CD4-positive, alpha-beta T cell treated with Interferon gamma for 1 hour (primary cell): Measurements from ENCODE around the gene ZFP57.
A peak's percentile ranks its signal among the peaks of the same experiment; 100 is the strongest.

Experiments used
- DNase-seq: peaks from one replicate; pipeline ENCODE4 v3.0.0-alpha.2; 2020

The ZFP57 gene

DNA sequence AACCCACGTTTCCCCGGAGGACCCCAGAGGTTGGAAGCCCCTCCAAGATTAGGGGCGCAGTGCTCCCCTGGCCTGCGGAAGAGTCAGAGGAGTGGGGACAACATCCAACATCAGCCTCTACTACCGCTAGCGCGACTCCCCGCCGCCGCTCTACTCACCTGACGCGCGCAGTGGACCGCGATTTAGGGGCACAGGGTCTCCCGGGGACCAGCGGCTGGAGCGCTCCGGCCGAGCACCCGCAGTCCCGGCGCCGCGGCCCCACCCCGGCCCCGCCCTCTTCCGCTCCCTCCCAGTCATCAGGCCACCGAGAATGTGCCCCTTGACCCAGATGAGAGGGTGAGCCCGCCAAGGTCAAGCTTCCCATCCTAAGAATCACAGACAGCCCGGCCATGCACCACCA lies at the start of gene ZFP57:
ZFP57 (minus strand) TSS at position 249 of the 400 bp plus-strand sequence. CDS start 4,149 bp downstream, outside the sequence.
- no peak for DNase-seq

DNA sequence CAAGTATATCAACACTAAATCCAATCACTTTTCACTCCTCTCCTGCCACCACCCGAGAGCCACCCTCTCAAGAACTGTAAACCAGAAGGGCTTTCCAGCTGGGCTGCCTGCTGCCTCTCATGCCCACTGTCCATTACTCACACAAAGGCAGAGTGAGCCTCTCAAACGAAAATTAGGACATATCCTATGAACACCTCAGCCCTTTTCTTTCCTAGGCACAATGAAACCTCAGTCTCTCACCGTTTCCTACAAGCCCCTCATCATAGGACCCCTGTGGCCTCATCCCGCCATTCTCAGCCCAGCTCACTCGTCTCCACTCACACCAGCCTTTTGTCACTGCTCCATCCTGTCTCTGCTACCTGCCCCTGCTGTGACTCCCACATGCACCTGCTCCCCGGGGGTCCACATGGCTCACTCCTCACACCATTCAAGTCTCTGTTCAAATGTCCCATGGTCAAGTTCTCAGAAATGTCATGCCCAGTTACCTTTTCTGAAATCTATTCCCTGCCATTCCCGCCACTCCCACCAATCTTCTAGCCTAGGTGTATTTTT lies 49.7 kb upstream of the ZFP57 start:
- no peak for DNase-seq

DNA sequence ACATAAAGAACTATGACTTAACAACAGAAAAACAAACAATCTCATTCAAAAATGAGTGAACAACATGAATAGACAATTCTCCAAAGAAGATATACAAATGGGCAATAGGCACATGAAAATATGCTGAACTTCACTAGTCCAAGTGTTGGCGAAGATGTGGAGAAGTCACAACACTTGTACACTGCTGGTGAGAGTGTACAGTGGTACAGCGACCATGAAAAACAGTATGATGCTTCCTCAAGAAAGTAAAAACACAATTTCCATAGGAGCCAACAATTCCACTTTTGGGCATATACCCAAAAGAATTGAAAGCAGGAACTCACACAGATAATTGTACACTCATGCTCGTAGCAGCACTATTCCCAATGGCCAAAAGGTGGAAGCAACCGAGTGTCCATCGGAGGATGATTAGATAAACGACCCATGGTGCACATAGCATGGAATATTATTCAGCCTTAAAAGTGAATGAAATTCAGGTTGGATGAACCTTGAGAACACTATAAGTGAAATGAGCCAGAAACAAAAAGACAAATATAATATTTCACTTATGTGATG lies 48.9 kb upstream of the ZFP57 start:
- DNase-seq, result no peak

DNA sequence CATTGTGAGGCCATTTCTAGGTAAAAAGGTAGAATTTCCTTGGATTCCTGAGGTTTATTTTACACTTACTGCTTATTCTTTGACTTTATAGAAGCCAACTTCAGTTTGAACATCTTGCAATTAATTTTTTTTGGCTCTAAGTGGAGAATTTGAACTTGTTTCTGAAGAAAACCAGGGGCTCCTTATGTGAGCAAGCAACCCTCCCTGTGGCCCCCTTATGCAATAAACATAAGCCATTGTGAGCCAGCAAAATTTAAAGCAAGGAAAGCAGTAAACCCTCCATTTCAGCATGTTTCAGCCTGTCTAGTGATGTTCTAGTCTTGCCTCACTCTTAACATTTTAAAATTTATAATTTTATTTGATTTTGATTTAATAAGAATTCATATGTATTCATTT lies 47.9 kb upstream of the ZFP57 start:
- no peak for DNase-seq

DNA sequence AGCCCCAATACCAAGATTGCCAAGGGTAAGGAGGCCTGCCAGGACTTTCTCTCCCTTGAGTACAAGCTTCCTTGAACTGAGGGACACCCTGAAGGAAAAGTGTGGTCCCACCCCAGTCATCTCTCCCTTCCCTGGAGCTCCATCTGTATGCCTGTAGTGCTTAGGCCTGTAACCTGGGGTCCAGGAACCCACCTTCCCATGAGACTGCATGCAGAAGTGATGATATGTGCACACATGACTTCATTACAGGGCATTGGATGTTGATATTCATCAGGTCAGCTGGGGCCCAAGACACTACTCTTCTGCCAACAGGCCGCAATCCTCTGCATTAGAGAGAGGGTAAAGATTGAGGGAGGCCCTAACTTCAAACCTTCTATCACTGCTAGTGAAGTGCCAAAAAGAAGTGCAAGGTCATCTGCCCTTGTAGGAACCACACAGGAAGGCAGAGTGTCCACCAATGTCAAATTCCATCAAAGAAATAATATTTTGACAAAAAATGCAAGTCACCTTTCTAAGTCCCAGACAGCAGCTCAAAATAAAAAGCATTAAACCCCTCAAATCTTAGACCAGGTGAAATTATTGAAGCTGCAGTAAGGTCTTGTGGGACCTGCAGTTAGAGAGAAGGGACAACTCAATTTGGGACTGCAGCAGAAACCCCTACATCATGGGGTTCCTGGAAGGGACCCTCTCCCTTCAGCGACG lies 47.4 kb upstream of the ZFP57 start:
- DNase-seq, result no peak

DNA sequence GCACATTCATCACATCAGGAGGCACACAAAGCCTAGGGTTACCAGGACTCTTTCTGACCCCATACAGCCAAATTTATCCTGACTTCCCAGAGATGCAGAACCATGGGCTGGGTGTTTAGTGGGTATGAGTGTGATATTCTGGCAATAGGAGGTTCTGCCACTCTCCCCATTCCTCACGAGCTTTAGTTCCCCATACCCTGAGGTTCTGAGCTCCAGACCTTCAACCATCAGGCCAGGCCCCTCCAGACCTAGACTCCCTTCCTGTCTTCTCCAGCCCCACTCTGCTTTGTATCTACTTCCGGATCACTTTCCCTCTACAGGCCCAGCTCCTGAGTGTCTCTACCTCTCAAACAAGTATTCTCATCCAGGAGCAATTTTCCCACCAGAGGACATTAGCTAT lies 46.7 kb upstream of the ZFP57 start:
- no peak for DNase-seq

DNA sequence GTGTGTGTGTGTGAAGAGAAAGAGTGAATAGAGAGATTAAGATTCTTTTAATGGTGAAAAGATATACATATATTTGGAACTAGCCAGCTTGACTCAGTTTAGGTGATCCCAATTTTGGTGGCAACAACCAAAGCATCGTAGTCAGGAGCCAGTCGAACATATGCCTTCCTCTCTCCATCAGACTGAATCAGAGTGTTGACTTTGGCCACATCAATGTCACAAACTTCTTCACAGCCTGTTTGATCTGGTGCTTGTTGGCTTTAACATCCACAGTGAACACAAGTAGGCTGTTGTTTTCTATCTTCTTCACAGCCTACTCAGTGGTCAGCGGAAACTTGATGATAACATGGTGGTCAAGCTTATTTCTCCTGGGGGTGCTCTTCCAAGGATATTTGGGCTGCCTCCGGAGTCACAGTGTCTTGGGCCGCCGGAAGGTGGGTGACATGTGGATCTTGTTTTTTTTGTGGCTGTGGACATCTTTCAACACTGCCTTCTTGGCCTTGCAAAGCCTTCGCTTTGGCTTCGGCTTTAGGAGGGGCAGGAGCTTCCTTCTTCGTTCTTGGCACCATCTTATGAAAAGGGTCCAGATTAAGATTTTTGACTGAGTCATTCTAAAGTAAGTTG lies 45.7 kb upstream of the ZFP57 start:
- no peak for DNase-seq

DNA sequence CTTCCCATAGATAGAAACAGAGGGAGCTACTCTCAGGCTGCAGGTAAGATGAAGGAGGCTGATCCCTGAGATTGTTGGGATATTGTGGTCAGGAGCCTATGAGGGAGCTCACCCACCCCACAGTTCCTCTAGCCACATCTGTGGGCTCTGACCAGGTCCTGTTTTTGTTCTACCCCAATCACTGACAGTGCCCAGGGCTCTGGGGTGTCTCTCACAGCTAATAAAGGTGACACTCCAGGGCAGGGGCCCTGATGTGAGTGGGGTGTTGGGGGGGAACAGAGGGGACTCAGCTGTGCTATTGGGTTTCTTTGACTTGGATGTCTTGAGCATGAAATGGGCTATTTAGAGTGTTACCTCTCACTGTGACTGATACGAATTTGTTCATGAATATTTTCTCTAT lies 45.0 kb upstream of the ZFP57 start:
- DNase-seq, result no peak

DNA sequence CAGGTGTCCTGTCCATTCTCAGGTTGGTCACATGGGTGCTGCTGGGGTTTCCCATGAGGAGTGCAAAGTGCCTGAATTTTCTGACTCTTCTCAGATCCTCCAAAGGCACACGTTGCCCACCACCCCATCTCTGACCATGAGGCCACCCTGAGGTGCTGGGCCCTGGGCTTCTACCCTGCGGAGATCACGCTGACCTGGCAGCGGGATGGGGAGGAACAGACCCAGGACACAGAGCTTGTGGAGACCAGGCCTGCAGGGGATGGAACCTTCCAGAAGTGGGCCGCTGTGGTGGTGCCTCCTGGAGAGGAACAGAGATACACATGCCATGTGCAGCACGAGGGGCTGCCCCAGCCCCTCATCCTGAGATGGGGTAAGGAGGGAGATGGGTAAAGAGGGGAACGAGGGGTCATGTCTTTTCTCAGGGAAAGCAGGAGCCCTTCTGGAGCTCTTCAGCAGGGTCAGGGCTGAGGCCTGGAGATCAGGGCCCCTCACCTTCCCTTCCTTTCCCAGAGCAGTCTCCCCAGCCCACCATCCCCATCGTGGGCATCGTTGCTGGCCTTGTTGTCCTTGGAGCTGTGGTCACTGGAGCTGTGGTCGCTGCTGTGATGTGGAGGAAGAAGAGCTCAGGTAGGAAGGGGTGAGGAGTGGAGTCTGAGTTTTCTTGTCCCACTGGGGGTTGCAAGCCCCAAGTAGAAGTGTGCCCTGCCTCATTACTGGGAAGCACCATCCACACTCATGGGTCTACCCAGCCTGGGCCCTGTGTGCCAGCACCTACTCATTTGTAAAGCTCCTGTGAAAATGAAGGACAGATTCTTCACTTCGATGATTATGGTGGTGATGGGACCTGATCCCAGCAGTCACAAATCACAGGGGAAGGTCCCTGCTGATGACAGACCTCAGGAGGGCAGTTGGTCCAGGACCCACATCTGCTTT lies 44.3 kb upstream of the ZFP57 start:
- no peak for DNase-seq

DNA sequence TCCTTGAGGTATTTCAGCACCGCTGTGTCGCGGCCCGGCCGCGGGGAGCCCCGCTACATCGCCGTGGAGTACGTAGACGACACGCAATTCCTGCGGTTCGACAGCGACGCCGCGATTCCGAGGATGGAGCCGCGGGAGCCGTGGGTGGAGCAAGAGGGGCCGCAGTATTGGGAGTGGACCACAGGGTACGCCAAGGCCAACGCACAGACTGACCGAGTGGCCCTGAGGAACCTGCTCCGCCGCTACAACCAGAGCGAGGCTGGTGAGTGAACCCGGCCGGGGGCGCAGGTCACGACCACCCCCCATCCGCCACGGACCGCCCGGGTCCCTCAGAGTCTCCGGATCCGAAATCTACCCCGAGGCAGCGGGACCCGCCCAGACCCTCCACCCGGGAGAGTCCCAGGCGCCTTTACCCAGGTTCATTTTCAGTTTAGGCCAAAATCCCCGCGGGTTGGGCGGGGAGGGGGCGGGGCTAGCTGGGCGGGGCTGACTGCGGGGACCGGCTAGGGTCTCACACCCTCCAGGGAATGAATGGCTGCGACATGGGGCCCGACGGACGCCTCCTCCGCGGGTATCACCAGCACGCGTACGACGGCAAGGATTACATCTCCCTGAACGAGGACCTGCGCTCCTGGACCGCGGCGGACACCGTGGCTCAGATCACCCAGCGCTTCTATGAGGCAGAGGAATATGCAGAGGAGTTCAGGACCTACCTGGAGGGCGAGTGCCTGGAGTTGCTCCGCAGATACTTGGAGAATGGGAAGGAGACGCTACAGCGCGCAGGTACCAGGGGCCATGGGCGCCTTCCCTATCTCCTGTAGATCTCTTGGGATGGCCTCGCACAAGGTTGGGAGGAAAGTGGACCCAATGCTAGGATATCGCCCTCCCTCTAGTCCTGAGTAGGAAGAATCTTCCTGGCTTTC lies 43.0 kb upstream of the ZFP57 start:
- DNase-seq, result peak; percentile 81

DNA sequence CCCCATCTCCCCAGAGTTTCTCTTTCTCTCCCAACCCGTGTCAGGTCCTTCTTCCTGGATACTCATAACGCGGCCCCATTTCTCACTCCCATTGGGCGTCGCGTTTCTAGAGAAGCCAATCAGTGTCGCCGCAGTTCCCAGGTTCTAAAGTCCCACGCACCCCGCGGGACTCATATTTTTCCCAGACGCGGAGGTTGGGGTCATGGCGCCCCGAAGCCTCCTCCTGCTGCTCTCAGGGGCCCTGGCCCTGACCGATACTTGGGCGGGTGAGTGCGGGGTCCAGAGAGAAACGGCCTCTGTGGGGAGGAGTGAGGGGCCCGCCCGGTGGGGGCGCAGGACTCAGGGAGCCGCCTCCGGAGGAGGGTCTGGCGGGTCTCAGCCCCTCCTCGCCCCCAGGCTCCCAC lies 42.3 kb upstream of the ZFP57 start, which contains the start of gene HLA-F:
HLA-F (plus strand) TSS at position 173 of the 404 bp plus-strand sequence; CDS start at position 203, 30 bp downstream.
- peak; percentile 93 for DNase-seq

DNA sequence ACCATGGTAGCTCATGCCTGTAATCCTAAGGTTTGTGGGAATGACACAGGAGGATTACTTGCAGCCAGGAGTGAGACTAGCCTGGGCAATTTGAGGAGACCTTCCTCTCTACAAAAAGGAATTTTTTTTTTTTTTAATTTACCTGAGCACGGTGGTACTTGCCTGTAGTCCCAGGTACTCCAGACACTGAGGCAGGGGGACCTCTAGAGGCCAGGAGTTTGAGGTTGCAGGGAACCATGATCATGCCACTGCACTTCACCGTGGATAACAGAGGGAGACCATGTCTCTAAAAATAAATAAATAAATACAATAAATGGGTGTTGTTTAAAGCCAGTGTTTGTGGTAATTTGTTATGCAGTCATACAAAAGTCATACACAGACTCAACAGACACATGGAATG lies 39.9 kb upstream of the ZFP57 start:
- DNase-seq, result peak; percentile 34

DNA sequence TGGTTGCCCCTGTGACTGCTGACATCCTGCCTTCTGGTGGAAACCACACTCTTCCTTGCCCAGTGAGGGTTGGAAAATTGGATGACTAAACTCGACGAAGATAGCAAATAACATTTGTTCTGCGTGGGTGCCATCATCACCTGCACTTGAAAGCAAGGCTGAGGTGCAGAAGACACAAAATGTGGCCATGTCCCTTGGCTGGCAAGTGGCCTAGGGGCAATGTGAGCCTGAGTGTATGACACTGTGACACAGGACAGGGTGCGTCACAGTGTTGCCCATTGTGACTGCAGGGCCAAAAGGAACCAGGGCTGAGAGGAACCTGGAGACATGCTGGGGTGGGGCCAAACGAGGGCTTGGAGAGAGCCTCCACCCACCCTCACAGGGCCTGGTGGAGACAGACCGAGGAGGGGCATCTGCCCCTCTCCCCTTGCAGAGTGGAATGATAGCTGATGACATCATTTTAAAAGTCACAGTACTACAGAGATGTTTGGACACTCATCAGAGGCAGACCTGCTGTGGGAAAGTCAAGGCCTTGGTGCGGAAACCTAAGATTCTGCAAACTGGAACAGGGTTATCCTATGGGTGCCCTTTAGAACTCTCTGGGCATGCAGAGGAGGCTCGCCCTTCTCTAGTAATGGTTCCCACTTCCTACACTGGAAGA lies 29.5 kb upstream of the ZFP57 start:
- DNase-seq, result no peak

DNA sequence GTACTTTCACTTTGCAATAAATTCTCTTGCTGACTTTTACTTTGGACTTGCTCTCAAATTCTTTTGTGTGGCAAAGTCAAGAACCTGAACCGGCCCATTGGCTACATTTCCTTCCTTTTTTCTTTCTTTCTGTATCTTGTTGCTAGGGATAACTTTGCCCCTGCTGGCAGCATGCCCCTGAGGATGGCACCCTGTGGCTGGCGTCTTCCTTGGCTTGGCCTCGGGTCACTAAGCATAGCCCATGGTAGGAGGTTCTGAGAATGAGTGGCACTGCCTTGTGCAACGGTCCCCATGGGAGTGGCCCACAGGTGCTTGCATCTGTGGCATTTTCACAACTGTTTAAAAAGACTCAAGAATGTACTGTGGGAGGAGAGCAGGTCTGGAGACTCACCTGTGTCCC lies 28.2 kb upstream of the ZFP57 start:
- no peak for DNase-seq

DNA sequence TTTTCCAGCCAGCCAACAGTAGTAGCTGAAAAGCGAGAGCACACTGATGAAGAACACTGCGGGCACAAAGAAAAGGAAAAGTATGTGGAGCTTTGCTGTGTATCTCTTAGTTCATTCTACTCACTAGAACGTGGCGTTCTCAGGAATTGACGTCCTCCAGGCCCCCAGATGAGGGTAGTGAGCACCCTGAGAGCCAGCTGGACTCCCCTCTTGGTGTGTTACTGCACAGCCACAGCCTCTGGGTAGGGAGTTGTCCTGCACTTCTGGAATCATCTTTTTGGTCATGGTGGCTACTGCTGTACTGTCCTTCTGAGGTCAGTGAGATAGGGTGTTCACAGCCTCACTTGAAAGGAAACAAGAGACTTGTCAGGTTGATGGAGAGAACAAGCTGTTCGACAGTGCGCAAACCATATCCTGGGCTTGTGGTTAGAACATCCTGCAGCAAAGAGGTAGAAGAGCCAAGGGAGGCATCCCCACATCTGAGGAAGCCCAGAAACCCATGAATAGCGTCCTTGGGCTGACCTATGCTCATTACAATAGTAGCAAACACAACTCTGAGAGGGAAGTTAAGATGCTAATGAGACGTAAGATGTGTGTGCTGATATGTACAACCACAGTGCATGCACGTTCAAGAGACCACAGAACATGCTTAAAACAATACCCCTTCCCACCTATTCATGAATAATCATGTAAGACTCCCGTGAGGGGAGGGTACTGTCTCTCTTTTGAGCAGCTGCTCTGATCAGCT lies 27.7 kb upstream of the ZFP57 start:
- DNase-seq, result peak; percentile 65

DNA sequence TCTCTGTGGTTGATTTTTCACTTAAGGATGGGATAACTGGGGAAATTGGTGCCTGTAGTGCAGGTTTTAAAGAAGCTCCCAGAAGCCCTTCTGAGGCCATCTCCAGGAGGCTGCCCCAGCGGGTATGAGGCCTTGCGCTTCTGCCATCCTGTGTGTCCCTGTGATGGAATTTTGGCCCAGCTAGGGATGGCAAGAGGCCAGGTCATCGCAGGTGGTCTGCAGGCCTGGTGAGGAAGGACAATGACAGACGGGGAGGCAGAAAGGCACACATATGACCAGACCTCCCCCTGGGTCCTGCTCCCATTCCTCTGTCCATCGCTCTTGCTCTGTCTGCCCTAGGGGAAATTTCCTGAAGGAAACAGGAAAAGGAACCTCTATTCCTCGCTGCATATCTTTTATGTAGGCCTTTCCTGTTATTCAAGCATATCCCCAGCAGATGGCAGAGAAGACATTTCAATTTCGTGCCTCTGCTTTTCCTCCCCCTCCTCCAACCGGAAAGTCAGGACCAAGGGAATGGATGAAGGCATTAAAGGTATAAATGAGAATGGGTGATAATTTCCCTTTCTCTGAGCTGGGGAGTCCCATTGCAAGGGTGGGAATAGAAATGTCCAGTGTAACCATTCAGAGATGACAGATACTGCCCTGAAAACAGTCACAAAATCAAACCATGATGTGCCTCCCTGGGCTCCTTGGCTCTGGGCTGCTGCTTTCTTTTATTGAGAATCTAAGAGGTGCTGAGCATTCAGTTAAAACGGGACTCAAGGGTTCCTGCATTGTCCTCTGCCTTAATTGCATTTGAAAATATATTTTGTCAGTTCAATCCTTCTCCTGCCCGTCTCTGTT lies 24.7 kb upstream of the ZFP57 start:
- no peak for DNase-seq

DNA sequence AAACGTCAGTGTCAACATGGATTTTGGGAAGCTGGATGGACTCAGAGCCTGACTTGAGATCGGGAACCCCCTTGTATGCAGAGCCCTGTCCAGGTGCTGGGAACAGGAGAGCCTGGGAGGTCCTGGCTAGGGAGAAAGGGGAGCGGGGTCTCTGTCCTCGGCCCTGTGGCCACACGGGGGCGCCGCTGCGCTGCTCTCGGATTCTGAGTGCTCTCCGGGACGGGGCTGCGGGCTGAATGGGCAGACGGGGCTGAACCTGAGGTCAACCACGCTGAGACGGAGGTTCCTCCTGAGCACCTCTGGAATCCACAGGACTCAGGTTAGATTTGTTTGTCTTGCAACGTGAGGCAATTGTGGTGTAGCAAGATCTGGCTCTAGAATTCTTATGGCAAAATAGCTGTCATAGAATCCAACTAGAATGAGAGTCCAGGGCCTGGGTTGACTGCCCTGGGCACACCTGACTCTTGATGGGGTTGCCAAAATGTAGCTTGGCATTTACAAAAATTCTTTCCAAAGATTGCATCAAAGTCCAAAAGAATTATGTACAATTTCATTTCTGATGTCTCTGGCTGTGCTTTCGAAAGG lies 21.7 kb upstream of the ZFP57 start:
- peak; percentile 62 for DNase-seq

DNA sequence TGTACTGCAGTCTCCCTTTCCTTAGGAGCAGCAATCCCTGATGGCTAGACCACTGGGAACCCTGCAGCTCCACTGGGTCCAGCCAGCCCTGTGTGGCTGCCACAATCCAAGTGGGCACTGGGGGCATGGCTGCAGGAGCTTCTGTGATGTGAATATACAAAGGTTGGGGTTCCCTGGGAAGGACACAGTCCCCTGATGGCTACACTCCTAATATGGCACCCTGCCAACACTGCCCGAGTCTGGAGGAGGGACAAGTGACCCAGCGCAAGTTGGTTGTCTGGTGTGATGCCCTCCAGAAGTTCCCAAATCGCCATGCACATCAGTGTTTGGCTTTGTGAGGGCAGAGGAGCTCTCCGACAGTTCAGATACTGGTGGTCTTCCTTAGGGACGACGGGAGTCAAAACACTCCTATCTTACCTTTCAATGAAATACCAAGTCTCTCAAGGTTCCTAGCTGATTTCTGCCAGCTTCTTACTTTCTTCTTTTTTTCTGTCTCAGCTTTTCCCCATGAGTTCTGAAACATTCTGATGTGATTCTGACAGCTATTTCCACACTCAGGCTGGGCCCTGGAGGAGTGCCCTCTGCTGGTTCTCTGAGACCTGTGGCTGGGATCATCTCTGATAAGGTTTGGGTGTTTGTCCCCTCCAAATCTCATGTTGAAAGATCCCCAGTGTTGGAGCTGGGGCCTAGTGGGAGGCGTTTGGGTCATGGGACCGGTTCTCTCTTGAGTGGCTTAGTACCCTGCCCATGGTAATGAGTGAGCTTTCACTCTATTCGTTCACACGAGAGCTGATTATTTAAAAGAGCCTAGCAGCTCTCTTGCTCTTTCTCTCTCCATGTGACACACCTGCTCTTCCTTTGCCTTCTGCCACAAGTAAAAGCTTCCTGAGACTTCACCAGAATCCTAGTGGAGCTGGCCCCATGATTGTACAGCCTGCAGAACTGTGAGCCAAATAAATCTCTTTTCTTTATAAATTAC lies 15.5 kb upstream of the ZFP57 start:
- no peak for DNase-seq
